Astrocyte of the cerebellum (primary cell): Measurements from ENCODE around the gene GYPB.
"Not testable (repeated sequence)": the region's sequence is repeated elsewhere in the genome, so short reads cannot be mapped to it uniquely, and the experiment has no call there.

ENCODE experiments used
- DNase-seq: peaks from one replicate; pipeline ENCODE4 v3.0.0-alpha.2; 2011; ENCODE audit warnings: low read depth
- H3K4me3 ChIP-seq: 2 replicates; pipeline ENCODE4 v1.5.1; 2011; ENCODE audit warnings: mild to moderate bottlenecking, low read depth, low read length, moderate library complexity
- CTCF ChIP-seq: IDR thresholded peaks from 2 replicates; pipeline ENCODE4 v1.5.1; 2012; ENCODE audit warnings: low read length, low read depth, moderate library complexity, mild to moderate bottlenecking; ENCODE audit errors: missing control alignments
- in situ Hi-C: cut with HindIII; loops from 2 replicates; pipeline ENCODE4 v1.10.0; 2017; ENCODE audit warnings: low sequenced_read_pairs

Gene GYPB

GRCh38 chr4:144021336-144021990, 2.3 kb upstream of the GYPB start:
- DNase-seq, in situ Hi-C loops, H3K4me3 ChIP-seq: not testable (repeated sequence)
- TF ChIP-seq CTCF: peak; percentile 69

- H3K4me3 ChIP-seq, in situ Hi-C loops, DNase-seq: not testable (repeated sequence)
These were observed 768 bp downstream of the GYPB start for GRCh38 chr4:144018223-144019000.

GRCh38 chr4:144017271-144017670, 1.9 kb downstream of the GYPB start:
- DNase-seq, in situ Hi-C loops, H3K4me3 ChIP-seq: not testable (repeated sequence)

- H3K4me3 ChIP-seq, in situ Hi-C loops, DNase-seq: not testable (repeated sequence)
These were observed 3.0 kb downstream of the GYPB start for GRCh38 chr4:144016057-144016605.

GRCh38 chr4:144014808-144015207, 4.4 kb downstream of the GYPB start:
- DNase-seq: no peak
- no peak overlapping the region for H3K4me3 ChIP-seq
- TF ChIP-seq CTCF: no peak
- in situ Hi-C loops: no loop called here

GRCh38 chr4:144008602-144009001, 10.6 kb downstream of the GYPB start:
- DNase-seq, H3K4me3 ChIP-seq, in situ Hi-C loops: not testable (repeated sequence)

GRCh38 chr4:144007960-144008359, 11.2 kb downstream of the GYPB start:
- DNase-seq, in situ Hi-C loops, H3K4me3 ChIP-seq: not testable (repeated sequence)

- in situ Hi-C loops, H3K4me3 ChIP-seq, DNase-seq: not testable (repeated sequence)
These were observed 12.9 kb downstream of the GYPB start for GRCh38 chr4:144006200-144006803.

- in situ Hi-C loops, H3K4me3 ChIP-seq, DNase-seq: not testable (repeated sequence)
These were observed 13.6 kb downstream of the GYPB start for GRCh38 chr4:144005558-144005953.

- H3K4me3 ChIP-seq, in situ Hi-C loops, DNase-seq: not testable (repeated sequence)
These were observed 14.2 kb downstream of the GYPB start for GRCh38 chr4:144004868-144005557.

- H3K4me3 ChIP-seq, in situ Hi-C loops, DNase-seq: not testable (repeated sequence)
These were observed 15.3 kb downstream of the GYPB start for GRCh38 chr4:144003890-144004265.

- DNase-seq, in situ Hi-C loops, H3K4me3 ChIP-seq: not testable (repeated sequence)
These were observed 15.8 kb downstream of the GYPB start for GRCh38 chr4:144003205-144003889.

GRCh38 chr4:144000331-144000995, 18.7 kb downstream of the GYPB start:
- in situ Hi-C loops, DNase-seq: not testable (repeated sequence)

More at GRCh38 chr4:144000331-144000995, 18.7 kb downstream of the GYPB start:
- not testable (repeated sequence) for H3K4me3 ChIP-seq
